Psoas muscle (tissue), 8 donors: ENCODE results near the gene TBR1. TPM values are rescaled to one million over a fixed set of nuclear protein-coding genes. Genes with fewer than 3 reads are reported as not detected.

ENCODE experiments used
- ATAC-seq, 4 donors: fragments of 200-7000 bp; cut with Tn5 transposase; one replicate each; pipeline ENCODE4 v1.9.1; 2020; ENCODE audit warnings: moderate library complexity in 3 of 4, mild to moderate bottlenecking in 2 of 4
- DNase-seq, 2 donors: peaks; one replicate each; pipeline ENCODE4 v3.0.0-alpha.2; 2020
- H3K27ac ChIP-seq: fragments of 200-600 bp; one replicate; pipeline ENCODE4 v1.8.0; 2022
- H3K27me3 ChIP-seq, 3 donors: fragments of 200-600 bp in 1 of 3; one replicate each; pipeline versions ENCODE4 v1.6.1 to v1.8.0; 2013 to 2022; ENCODE audit warnings: low read length in 2 of 3, mild to moderate bottlenecking in 2 of 3, moderate library complexity in 1 of 3; ENCODE audit not compliant: insufficient read depth in 3 of 3
- H3K36me3 ChIP-seq, 2 donors: fragments of 200-600 bp in 1 of 2; one replicate each; pipeline versions ENCODE4 v1.6.1 to v1.8.0; 2013 to 2022; ENCODE audit warnings: low read depth in 1 of 2, mild to moderate bottlenecking in 1 of 2, moderate library complexity in 1 of 2; ENCODE audit not compliant: insufficient read depth in 1 of 2
- H3K4me1 ChIP-seq: fragments of 200-600 bp; one replicate; pipeline ENCODE4 v1.8.0; 2022
- H3K4me3 ChIP-seq: fragments of 200-600 bp; one replicate; pipeline ENCODE4 v1.8.0; 2022; ENCODE audit warnings: mild to moderate bottlenecking
- H3K9me3 ChIP-seq: fragments of 200-600 bp; one replicate; pipeline ENCODE4 v1.8.0; 2022
- CTCF ChIP-seq: fragments of 200-600 bp; IDR thresholded peaks from one replicate; pipeline ENCODE4 v1.8.0; 2022; ENCODE audit warnings: antibody characterized with exemption
- WGBS, 3 donors: extraction: QIAGEN DNeasy Blood & Tissue Kit; methylation state at CpG; one replicate each; pipeline versions ENCODE4 v1.1.6 to v1.1.7; 2013; 5-methylcytosine and 5-hydroxymethylcytosine counted together
- intact Hi-C, 2 donors: fragments of 100-400 bp; cut with DNase I; formaldehyde crosslinking; loops; one replicate each; pipeline versions ENCODE4 v1.11.0 to v1.14.2; 2022
- polyA plus RNA-seq, 3 donors: library from polyadenylated mRNA; stranded (reverse); fragments of 200-250 nt; gene quantifications; one replicate each; pipeline ENCODE4 v1.2.3, GENCODE V29; 2013
- total RNA-seq, 4 donors: library from RNA; stranded (reverse); fragmentation: NEBNext Ultra II Directional in 2 of 4; extraction: Animal tissue kit (Norgen Biotek cat#: 25700) in 2 of 4; gene quantifications; one replicate each; pipeline versions ENCODE4 v1.2.1 to v1.2.4, GENCODE V29; 2021 to 2023
- donor health status: healthy with polysubstance abuse.
- donor health status: DM: no; HTN: no; CAD: no; lungs with moderate emphysema.
- donor health status: Bipolar disorder and iron deficiency.
- donor health status: healthy.
- donor health status: DM: yes; HTN: yes; CAD: no.
- donor health status: DM: no; HTN: no; CAD: no.
- donor health status: DM: no; HTN: no; CAD: no.
- donor health status: DM: yes; HTN: yes; CAD: no.

TBR1 gene
- total and polyA plus RNA-seq, 7 donors, result 0.01 to 0.12 TPM; not detected in 5

- Histone ChIP-seq H3K27me3 (peaks cover 11 to 91% (median 46%) of the 10 kb centered on the region in 3 donors), H3K9me3 (no peaks in the 10 kb centered on the region), H3K4me3 (no peak overlapping the region), H3K27ac (no peak overlapping the region), H3K36me3 (no peaks in the 10 kb centered on the region), H3K4me1 (no peaks in the 10 kb centered on the region)
- no peak for TF ChIP-seq CTCF
- ATAC-seq, result no peak
- no peak for DNase-seq
- WGBS, 3 donors, result 26 to 39% (median 39%) methylated on average over 17 of the region's 17 CpGs
- intact Hi-C loops, result no loop called here
Observed at GRCh38 chr2:161425728-161426454, 9.8 kb downstream of the TBR1 start.

DNA sequence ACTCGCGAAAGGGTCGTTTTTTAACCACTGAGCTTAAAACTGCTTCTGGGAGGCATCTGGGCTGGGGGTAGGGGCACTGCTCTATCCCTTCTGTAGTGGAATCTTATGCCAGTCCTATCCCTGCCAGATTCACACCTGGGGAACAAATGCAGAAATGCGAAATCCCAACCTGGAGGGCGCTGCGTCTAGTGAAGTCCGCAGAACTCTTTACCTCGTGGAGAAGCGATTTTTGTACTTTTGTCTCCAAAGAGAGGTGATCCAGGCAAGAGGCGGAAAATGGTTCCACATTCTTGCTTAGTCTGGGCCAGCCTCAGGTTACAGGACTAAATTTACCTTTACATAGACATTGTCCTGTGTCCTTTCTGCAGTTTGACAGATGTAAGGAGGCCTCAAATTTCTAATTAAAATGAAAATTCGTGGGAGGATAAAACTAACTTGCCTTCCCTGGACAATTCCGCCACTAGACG lies 10.4 kb downstream of the TBR1 start:
- 17 to 20% (median 18%) methylated on average over 13 of the region's 13 CpGs for WGBS, 3 donors
- TF ChIP-seq CTCF, result no peak
- intact Hi-C loops, result no loop called here
- Histone ChIP-seq H3K36me3 (no peaks in the 10 kb centered on the region), H3K9me3 (no peaks in the 10 kb centered on the region), H3K4me3 (peak overlapping the region; percentile 39), H3K4me1 (no peaks in the 10 kb centered on the region), H3K27me3 (peaks cover 11 to 88% (median 44%) of the 10 kb centered on the region in 3 donors), H3K27ac (no peak overlapping the region)
- no peak for ATAC-seq
- DNase-seq, result no peak

- intact Hi-C loops, result no loop called here
- no peak overlapping the region for H3K27ac ChIP-seq
- whole genome bisulfite sequencing, 3 donors, result 3 to 4% (median 4%) methylated on average over 53 to 54 of the region's 54 CpGs
- ATAC-seq (no peak), DNase-seq (no peak)
- H3K4me3 ChIP-seq, result peak overlapping the region; percentile 39
- no peaks in the 10 kb centered on the region for H3K9me3 ChIP-seq
- no peaks in the 10 kb centered on the region for H3K4me1 ChIP-seq
- peaks cover 14 to 88% (median 41%) of the 10 kb centered on the region in 3 donors for H3K27me3 ChIP-seq
- H3K36me3 ChIP-seq, result no peaks in the 10 kb centered on the region
- TF ChIP-seq CTCF, result peak; percentile 20
Observed at GRCh38 chr2:161426922-161427663, 11.0 kb downstream of the TBR1 start.

GRCh38 chr2:161427664-161428587 lies 11.8 kb downstream of the TBR1 start:
- H3K4me1 ChIP-seq, result no peaks in the 10 kb centered on the region
- H3K36me3 ChIP-seq, result no peaks in the 10 kb centered on the region
- intact Hi-C loops, result no loop called here
- H3K4me3 ChIP-seq, result peak overlapping the region; percentile 39
- ATAC-seq (no peak), DNase-seq (peak in 1 of 2 donors; percentile 50)
- 38 to 47% (median 46%) methylated on average over 60 to 64 of the region's 64 CpGs for WGBS, 3 donors
- no peaks in the 10 kb centered on the region for H3K9me3 ChIP-seq
- H3K27ac ChIP-seq, result no peak overlapping the region
- no peak for TF ChIP-seq CTCF
- H3K27me3 ChIP-seq, result peaks cover 14 to 88% (median 39%) of the 10 kb centered on the region in 3 donors
